Heart left ventricle (tissue), 16 donors: ENCODE results near the gene DCTPP1. TPM values are rescaled to one million over a fixed set of nuclear protein-coding genes. Genes with fewer than 3 reads are reported as not detected.

Experiments used
- ATAC-seq, 4 donors: fragments of 200-7000 bp; cut with Tn5 transposase; one replicate each; pipeline ENCODE4 v1.9.1; 2020 to 2022; ENCODE audit warnings: moderate library complexity in 4 of 4, mild to moderate bottlenecking in 3 of 4, moderate number of reproducible peaks in 1 of 4
- DNase-seq, 5 donors: peaks; one replicate each; pipeline ENCODE4 v3.0.0-alpha.2; 2020
- H3K27ac ChIP-seq, 12 donors: fragments of 200-600 bp; sonication (generic) in 4 of 12; one replicate each; pipeline versions ENCODE4 v1.5.0 to v1.8.0; 2016 to 2022; ENCODE audit warnings: mild to moderate bottlenecking in 2 of 12
- H3K27me3 ChIP-seq, 9 donors: fragments of 200-600 bp; sonication (generic) in 2 of 9; one replicate each; pipeline versions ENCODE4 v1.5.1 to v1.8.0; 2016 to 2022; ENCODE audit warnings: mild to moderate bottlenecking in 3 of 9
- H3K36me3 ChIP-seq, 9 donors: fragments of 200-600 bp; sonication (generic) in 2 of 9; one replicate each; pipeline versions ENCODE4 v1.5.0 to v1.8.0; 2018 to 2022; ENCODE audit warnings: mild to moderate bottlenecking in 2 of 9
- H3K4me1 ChIP-seq, 12 donors: fragments of 200-600 bp; sonication (generic) in 4 of 12; one replicate each; pipeline versions ENCODE4 v1.5.0 to v1.8.0; 2016 to 2022; ENCODE audit warnings: mild to moderate bottlenecking in 3 of 12
- H3K4me3 ChIP-seq, 12 donors: fragments of 200-600 bp; sonication (generic) in 4 of 12; one replicate each; pipeline versions ENCODE4 v1.5.0 to v1.8.0; 2017 to 2022; ENCODE audit warnings: mild to moderate bottlenecking in 9 of 12, moderate library complexity in 4 of 12
- H3K9me3 ChIP-seq, 12 donors: fragments of 200-600 bp; sonication (generic) in 4 of 12; one replicate each; pipeline versions ENCODE4 v1.5.0 to v1.8.0; 2016 to 2022; ENCODE audit warnings: mild to moderate bottlenecking in 1 of 12
- CTCF ChIP-seq, 12 donors: fragments of 200-600 bp; sonication (generic) in 4 of 12; IDR thresholded peaks; one replicate each; pipeline versions ENCODE4 v1.5.0 to v1.8.0; 2018 to 2022; ENCODE audit warnings: antibody characterized with exemption in 12 of 12, mild to moderate bottlenecking in 5 of 12
- POLR2A ChIP-seq, 2 donors: fragments of 450-650 bp; IDR thresholded peaks; one replicate each; pipeline ENCODE4 v1.6.1; 2017; ENCODE audit warnings: antibody characterized with exemption in 2 of 2, mild to moderate bottlenecking in 2 of 2, moderate library complexity in 2 of 2
- WGBS, 4 donors: extraction: QIAGEN DNeasy Blood & Tissue Kit in 2 of 4; methylation state at CpG; one replicate each; pipeline versions ENCODE4 v1.1.5 to v1.1.7; 2013 to 2018; 5-methylcytosine and 5-hydroxymethylcytosine counted together
- intact Hi-C, 10 donors: fragments of 100-400 bp; cut with DNase I; formaldehyde crosslinking; loops; one replicate each; pipeline versions ENCODE4 v1.11.1 to v1.14.2; 2022
- polyA plus RNA-seq, 2 donors: library from polyadenylated mRNA; stranded (reverse); fragments of 200-250 nt; gene quantifications; one replicate each; pipeline ENCODE4 v1.2.3, GENCODE V29; 2013
- total RNA-seq, 9 donors: library from RNA; depleted of rRNA in 2 of 9; stranded (reverse); fragments of >200 nt in 2 of 9; fragmentation: NEBNext Ultra II Directional in 3 of 9; extraction: Animal tissue kit (Norgen Biotek cat#: 25700) in 3 of 9; gene quantifications; one replicate each; pipeline versions ENCODE4 v1.1.0 to v1.2.4, GENCODE V29; 2016 to 2023
- donor health status: ischemic (EF 13 %, LVEDD 7.1; RV severe dilation, severe dysfunction).
- donor health status: healthy with polysubstance abuse.
- donor health status: DM: no; HTN: yes; CAD: no.
- donor health status: DM: no; HTN: no; CAD: no.
- donor health status: ischemic (EF 25% LVEDD 6.9; RV normal size, moderate dysfunction).
- donor health status: ischemic (EF 25% LVEDD 5.7; RV mildly dilated, moderate dysfunction).
- donor health status: healthy.
- donor health status: DM: yes; HTN: yes; CAD: no.
- donor health status: ischemic (EF 35%, LVEDD 5.7; RV mildly dilated, moderate dysfunction).
- donor health status: nonischemic (EF 11% LVEDD 7.7; RV severe dilation, severe dysfunction).
- donor health status: DM: yes; HTN: yes; CAD: no.
- donor health status: PGD.
- donor health status: ischemic (EF 29% LVEDD 5.4; RV normal size, mild dysfunction).
- donor health status: nonischemic (EF 23%, LVEDD 6.1; RV moderate dilation, normal function).

Gene DCTPP1
- total and polyA plus RNA-seq, 11 donors = 13.8 to 68.7 (median 28.4) TPM

DNA sequence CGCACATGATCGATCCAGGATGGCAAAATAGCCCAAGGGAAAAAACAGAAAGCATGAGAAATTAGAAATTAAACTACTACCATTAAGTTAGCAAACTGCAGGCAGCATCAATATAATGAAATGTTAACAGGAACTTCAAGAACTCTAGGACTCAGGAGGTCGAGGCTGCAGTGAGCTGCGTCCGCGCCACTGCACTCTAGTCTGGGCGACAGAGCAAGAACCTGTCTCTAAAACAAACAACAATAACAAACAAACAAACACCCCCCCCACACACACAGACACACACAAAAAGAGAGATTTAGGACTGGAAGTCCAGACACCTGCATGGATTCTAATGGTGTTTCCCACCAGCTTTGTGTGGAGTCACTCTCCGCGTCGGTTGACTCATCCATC lies 16.4 kb upstream of the DCTPP1 start:
- H3K4me1 ChIP-seq = peaks cover 0 to 41% (median 17%) of the 10 kb centered on the region in 12 donors
- H3K36me3 ChIP-seq = peaks cover 0 to 23% (median 6%) of the 10 kb centered on the region in 9 donors
- no peak for ATAC-seq
- no peaks in the 10 kb centered on the region for H3K27me3 ChIP-seq
- 74 to 81% (median 78%) methylated on average over 10 of the region's 10 CpGs for WGBS, 4 donors
- no peaks in the 10 kb centered on the region for H3K9me3 ChIP-seq
- no peak for DNase-seq
- intact Hi-C loops = loop anchor here (5.0 to 10.0 kb wide), 5 partner anchors 81 to 171 kb away; partner anchors contain the start of genes ZNF768 (in 7 of the 10) and ZNF689 (in 3 of the 10)
- H3K27ac ChIP-seq = peak overlapping the region in 11 of 12 donors; percentile 91 to 100 (median 97)
- peak overlapping the region; percentile 72 to 97 (median 86) for H3K4me3 ChIP-seq
- TF ChIP-seq POLR2A (IDR thresholded peaks at IDR 0.05) (no peak), CTCF (IDR thresholded peaks at IDR 0.05) (no peak)

GRCh38 chr16:30445408-30446202 lies 15.8 kb upstream of the DCTPP1 start, which contains the start of gene SEPHS2:
Gene SEPHS2 (minus strand): TSS chr16:30445874. CDS start chr16:30445727, 147 bp downstream.
- Histone ChIP-seq H3K4me3 (peak within 1 kb of the TSS; percentile 72 to 97 (median 86)), H3K36me3 (peaks cover 0 to 23% (median 6%) of the 10 kb centered on the region in 9 donors), H3K27me3 (no peaks in the 10 kb centered on the region), H3K4me1 (peaks cover 0 to 36% (median 17%) of the 10 kb centered on the region in 12 donors), H3K27ac (peak within 1 kb of the TSS; percentile 91 to 100 (median 97)), H3K9me3 (no peaks in the 10 kb centered on the region)
- ATAC-seq = peak; percentile 92 to 98 (median 98)
- 0 to 1% (median 0%) methylated on average over 25 to 59 of the region's 59 CpGs for WGBS, 4 donors
- intact Hi-C loops = loop anchor here (1.0 to 10.0 kb wide), 7 partner anchors 15 to 172 kb away; partner anchors contain the start of genes ZNF768 (in 8 of the 10), ZNF689 (in 3 of the 10) and DCTPP1 (in 2 of the 10)
- DNase-seq = peak; percentile 96 to 98 (median 98)
- peak in 1 of 2 donors; percentile 94 for TF ChIP-seq POLR2A (IDR thresholded peaks at IDR 0.05)
- peak in 11 of 12 donors; percentile 21 to 69 (median 44) for TF ChIP-seq CTCF (IDR thresholded peaks at IDR 0.05)

DNA sequence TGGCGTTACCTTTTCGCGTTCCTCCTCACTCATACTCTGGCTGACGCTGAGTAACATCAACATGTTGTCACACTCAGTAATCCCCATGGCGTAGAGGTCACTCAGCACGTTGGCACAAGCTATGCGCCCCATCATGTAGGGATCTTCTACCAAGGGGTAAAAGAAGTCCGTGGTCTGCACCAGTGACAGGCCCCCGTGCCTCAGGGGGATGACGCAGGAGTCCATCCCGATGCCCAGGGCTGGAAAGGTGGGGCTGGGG lies 15.2 kb upstream of the DCTPP1 start:
- intact Hi-C loops = loop anchor here (1.0 to 10.0 kb wide), 7 partner anchors 15 to 172 kb away; partner anchors contain the start of genes ZNF768 (in 8 of the 10), ZNF689 (in 3 of the 10) and DCTPP1 (in 2 of the 10)
- Histone ChIP-seq H3K4me1 (peaks cover 0 to 34% (median 17%) of the 10 kb centered on the region in 12 donors), H3K9me3 (no peaks in the 10 kb centered on the region), H3K27me3 (no peaks in the 10 kb centered on the region), H3K27ac (peak overlapping the region; percentile 91 to 100 (median 97)), H3K4me3 (peak overlapping the region; percentile 72 to 97 (median 86)), H3K36me3 (peaks cover 0 to 23% (median 6%) of the 10 kb centered on the region in 9 donors)
- peak in 1 of 5 donors; percentile 33 for DNase-seq
- TF ChIP-seq POLR2A (IDR thresholded peaks at IDR 0.05) (no peak), CTCF (IDR thresholded peaks at IDR 0.05) (no peak)
- WGBS, 4 donors = 31 to 36% (median 32%) methylated on average over 11 of the region's 11 CpGs
- no peak for ATAC-seq
